SK-N-SH (cell line): ENCODE measurements around the gene SPATA18. TPM values are rescaled to one million over a fixed set of nuclear protein-coding genes. Genes with fewer than 3 reads are reported as not detected.

Experiments
- CTCF ChIA-PET: fragments of 300-600, 350-600 bp; formaldehyde crosslinking; extraction: SDS; loops from one replicate; lab custom pipeline; 2021; lab: Yijun Ruan, JAX
- POLR2A ChIA-PET: fragments of 350-600 bp; sonication (Branson Sonifier 250); formaldehyde crosslinking; extraction: SDS; loops from one replicate; lab custom pipeline; 2020; ENCODE audit warnings: antibody characterized with exemption, inconsistent platforms; lab: Yijun Ruan, JAX
- DNase-seq: peaks from one replicate; pipeline ENCODE4 v3.0.0; 2012
- H2AFZ ChIP-seq: fragments of 200-600 bp; sonication (generic); 2 replicates; pipeline ENCODE4 v1.8.1; 2016; ENCODE audit warnings: antibody characterized with exemption, mild to moderate bottlenecking, low read depth
- H3F3A ChIP-seq: fragments of 200-600 bp; sonication (generic); replicated peaks from 2 replicates; pipeline ENCODE3; 2016; ENCODE audit warnings: antibody characterized with exemption, mild to moderate bottlenecking; ENCODE audit not compliant: insufficient read depth
- H3K27ac ChIP-seq, 2 experiments: fragments of 200-500 bp in 1 of 2; fragments of 200-600 bp in 1 of 2; sonication (Bioruptor generic) in 1 of 2; sonication (generic), shearing (Covaris generic) in 1 of 2; 2 replicates each; pipeline versions ENCODE4 v1.5.1 to v1.6.1; 2014 to 2016; ENCODE audit warnings: low read depth in 2 of 2, inconsistent platforms in 1 of 2, low read length in 1 of 2, mild to moderate bottlenecking in 1 of 2, mixed read lengths in 1 of 2
- H3K27me3 ChIP-seq: fragments of 200-600 bp; sonication (generic), shearing (Covaris generic); 2 replicates; pipeline ENCODE4 v1.6.1; 2016; ENCODE audit warnings: mixed run types; ENCODE audit not compliant: insufficient read depth
- H3K36me3 ChIP-seq, 2 experiments: fragments of 200-500 bp in 1 of 2; fragments of 200-600 bp in 1 of 2; sonication (Bioruptor generic) in 1 of 2; sonication (generic) in 1 of 2; replicated peaks in 1 of 2; 2 replicates each; pipeline versions ENCODE3 to v1.5.1; 2014 to 2016; ENCODE audit warnings: low read length in 1 of 2, mild to moderate bottlenecking in 1 of 2; ENCODE audit not compliant: insufficient read depth in 2 of 2, control insufficient read depth in 1 of 2
- H3K4me1 ChIP-seq, 2 experiments: fragments of 200-500 bp in 1 of 2; fragments of 200-600 bp in 1 of 2; sonication (Bioruptor generic) in 1 of 2; sonication (generic), shearing (Covaris generic) in 1 of 2; 2 replicates each; pipeline versions ENCODE4 v1.5.1 to v1.6.1; 2014 to 2016; ENCODE audit warnings: low read depth in 1 of 2, low read length in 1 of 2, mixed run types in 1 of 2; ENCODE audit not compliant: insufficient read depth in 2 of 2, control insufficient read depth in 1 of 2
- H3K4me2 ChIP-seq: fragments of 200-600 bp; sonication (generic), shearing (Covaris generic); 2 replicates; pipeline ENCODE4 v1.6.1; 2017; ENCODE audit warnings: mixed run types
- H3K4me3 ChIP-seq, 2 experiments: fragments of 200-500 bp in 1 of 2; fragments of 200-600 bp in 1 of 2; sonication (Bioruptor generic) in 1 of 2; sonication (generic), shearing (Covaris generic) in 1 of 2; 2 replicates each; pipeline versions ENCODE4 v1.5.1 to v1.8.1; 2014 to 2016; ENCODE audit warnings: low read depth in 2 of 2, inconsistent platforms in 1 of 2, low read length in 1 of 2, mild to moderate bottlenecking in 1 of 2, mixed read lengths in 1 of 2, moderate library complexity in 1 of 2
- H3K79me2 ChIP-seq: fragments of 200-600 bp; sonication (generic); 2 replicates; pipeline ENCODE4 v1.8.1; 2017; ENCODE audit warnings: mild to moderate bottlenecking; ENCODE audit not compliant: insufficient read depth
- H3K9ac ChIP-seq: fragments of 200-600 bp; sonication (generic); 2 replicates; pipeline ENCODE4 v1.6.1; 2017; ENCODE audit warnings: mixed run types
- H3K9me2 ChIP-seq: fragments of 200-600 bp; sonication (generic); 2 replicates; pipeline ENCODE4 v1.6.1; 2017; ENCODE audit warnings: mixed run types
- H3K9me3 ChIP-seq: fragments of 200-600 bp; sonication (generic); 2 replicates; pipeline ENCODE4 v1.6.1; 2017; ENCODE audit warnings: mixed run types, mild to moderate bottlenecking, moderate library complexity
- H4K20me1 ChIP-seq: fragments of 200-600 bp; sonication (generic); 2 replicates; pipeline ENCODE4 v1.6.1; 2017; ENCODE audit warnings: mild to moderate bottlenecking, mixed run types; ENCODE audit not compliant: insufficient read depth
- CHD2 ChIP-seq: fragments of 150-350 bp; IDR thresholded peaks from 2 replicates; pipeline ENCODE4 v1.6.1; 2018; ENCODE audit warnings: low read length; ENCODE audit not compliant: partially characterized antibody
- EZH2phosphoT487 ChIP-seq: fragments of 200-600 bp; sonication (generic); IDR thresholded peaks from 2 replicates; pipeline ENCODE4 v1.6.1; 2017; ENCODE audit warnings: low read depth, mixed run types, mild to moderate bottlenecking, antibody characterized with exemption, moderate library complexity, borderline replicate concordance
- FOSL2 ChIP-seq: IDR thresholded peaks from 2 replicates; pipeline ENCODE4 v1.4.0; 2012; ENCODE audit warnings: low read depth, mild to moderate bottlenecking, moderate library complexity, borderline replicate concordance
- FOXJ3 ChIP-seq: sonication (generic); formaldehyde crosslinking; IDR thresholded peaks from 2 replicates; pipeline ENCODE4 v1.5.1; 2020; ENCODE audit warnings: mild to moderate bottlenecking, missing genetic modification reagents
- NRF1 ChIP-seq: IDR thresholded peaks from 2 replicates; pipeline ENCODE4 v1.6.1; 2012; ENCODE audit warnings: low read depth, mild to moderate bottlenecking, low read length
- PBX3 ChIP-seq: IDR thresholded peaks from 2 replicates; pipeline ENCODE4; 2012
- POLR2AphosphoS5 ChIP-seq: IDR thresholded peaks from 2 replicates; pipeline ENCODE4 v1.6.1; 2012; ENCODE audit warnings: low read depth, low read length
- REST ChIP-seq: IDR thresholded peaks from 2 replicates; pipeline ENCODE4 v1.6.1; 2012; ENCODE audit warnings: mild to moderate bottlenecking, low read depth, low read length, moderate library complexity
- RXRA ChIP-seq: IDR thresholded peaks from 2 replicates; pipeline ENCODE4 v1.4.0; 2012; ENCODE audit warnings: low read depth, mild to moderate bottlenecking, borderline replicate concordance
- TAF1 ChIP-seq: IDR thresholded peaks from 2 replicates; pipeline ENCODE4 v1.6.1; 2012; ENCODE audit warnings: low read depth, mild to moderate bottlenecking, low read length, moderate library complexity, borderline replicate concordance
- TEAD4 ChIP-seq: IDR thresholded peaks from 2 replicates; pipeline ENCODE4 v1.4.0; 2012; ENCODE audit warnings: mild to moderate bottlenecking, borderline replicate concordance; ENCODE audit not compliant: insufficient read depth
- WGBS: methylation state at CpG from one replicate; pipeline ENCODE4 v1.1.6; 2017; ENCODE audit warnings: low lambda C conversion rate; 5-methylcytosine and 5-hydroxymethylcytosine counted together
- polyA plus RNA-seq, 3 experiments: library from polyadenylated mRNA; depleted of rRNA; stranded (reverse); fragments of >200 nt; gene quantifications; 2 replicates each; pipeline ENCODE4 v1.2.3, GENCODE V29; 2012
- TF ChIP-seq, protein P1 (sequence below): IDR thresholded peaks from 2 replicates; pipeline ENCODE4 v1.4.0; 2012; ENCODE audit warnings: low read depth, borderline replicate concordance

SPATA18 gene
- polyA plus RNA-seq, 1 of the 3 experiments (the other 2 are of a cell fraction), result 1.2 TPM

DNA sequence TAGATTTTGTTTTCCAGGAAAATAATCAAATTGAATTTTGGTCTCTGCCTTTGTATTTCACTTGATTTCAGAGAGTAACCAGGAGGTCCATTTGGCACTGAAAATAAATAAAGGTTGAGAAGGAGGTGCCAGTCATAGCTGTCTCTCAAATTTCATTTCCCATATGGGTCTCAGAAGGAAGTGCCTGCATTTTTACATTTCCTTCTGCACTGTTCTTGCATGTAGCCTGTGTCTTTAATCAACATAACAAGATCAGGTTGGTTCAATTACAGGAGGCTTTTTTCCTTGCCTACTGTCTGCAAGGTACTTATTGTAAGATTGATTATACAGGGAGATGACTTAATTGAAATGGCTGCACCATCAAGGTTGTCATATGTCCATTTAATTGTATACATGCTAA lies 46.7 kb upstream of the SPATA18 start (continued):
- TF ChIP-seq REST, result no peak
- TF ChIP-seq FOSL2, result no peak
- no peak for TF ChIP-seq CHD2

DNA sequence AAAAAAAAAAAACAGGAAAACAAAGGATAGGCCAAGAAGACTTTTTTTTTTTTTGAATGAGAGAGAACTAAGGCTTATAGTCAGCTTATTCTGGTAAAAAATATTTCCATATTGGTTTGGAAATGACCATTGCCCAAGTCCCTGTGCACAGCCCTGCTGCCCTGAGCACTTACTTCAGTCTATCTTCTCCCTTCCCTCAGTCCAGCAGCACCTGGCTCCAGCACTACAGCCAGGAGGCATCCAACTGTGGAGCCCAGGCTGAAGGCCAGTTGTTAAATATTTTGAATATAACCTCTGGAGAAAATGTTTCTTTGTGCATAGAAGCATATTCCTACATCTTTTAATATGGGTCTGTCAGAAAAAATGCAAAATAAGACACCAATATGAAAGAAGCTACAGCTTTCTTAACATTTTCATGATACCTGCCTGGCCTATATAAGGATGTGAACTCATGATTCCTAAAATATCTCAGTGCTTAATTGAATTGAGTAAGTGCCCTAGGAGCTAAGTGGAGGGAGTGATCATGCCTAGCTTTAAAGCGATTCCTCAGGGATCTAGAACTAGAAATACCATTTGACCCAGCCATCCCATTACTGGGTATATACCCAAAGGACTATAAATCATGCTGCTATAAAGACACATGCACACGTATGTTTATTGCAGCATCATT lies 45.4 kb upstream of the SPATA18 start:
- Histone ChIP-seq H3K9me2 (no peaks in the 10 kb centered on the region), H2AFZ (no peak overlapping the region)
- CTCF ChIA-PET, result no interaction called here

More for the DNA sequence above, 45.4 kb upstream of the SPATA18 start:
- Histone ChIP-seq H4K20me1 (no peaks in the 10 kb centered on the region), H3K4me1 (no peaks in the 10 kb centered on the region), H3K36me3 (peaks cover 0 to 7% of the 10 kb centered on the region in 2 experiments), H3K79me2 (no peaks in the 10 kb centered on the region), H3K4me3 (no peak overlapping the region), H3K27me3 (no peaks in the 10 kb centered on the region)
- no peak for DNase-seq
- WGBS, result 80% methylated on average over 1 of the region's 2 CpGs
- TF ChIP-seq RXRA (no peak), POLR2AphosphoS5 (no peak), TAF1 (no peak), CHD2 (no peak), NRF1 (no peak), PBX3 (no peak), FOXJ3 (no peak), EZH2phosphoT487 (no peak), TEAD4 (no peak)
- TF ChIP-seq, protein P1, sequence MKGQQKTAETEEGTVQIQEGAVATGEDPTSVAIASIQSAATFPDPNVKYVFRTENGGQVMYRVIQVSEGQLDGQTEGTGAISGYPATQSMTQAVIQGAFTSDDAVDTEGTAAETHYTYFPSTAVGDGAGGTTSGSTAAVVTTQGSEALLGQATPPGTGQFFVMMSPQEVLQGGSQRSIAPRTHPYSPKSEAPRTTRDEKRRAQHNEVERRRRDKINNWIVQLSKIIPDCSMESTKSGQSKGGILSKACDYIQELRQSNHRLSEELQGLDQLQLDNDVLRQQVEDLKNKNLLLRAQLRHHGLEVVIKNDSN, result no peak
- TF ChIP-seq, all 33 proteins: peak for 0
- H3F3A ChIP-seq, result no peaks in the 10 kb centered on the region
- H3K9ac ChIP-seq, result no peak overlapping the region
- H3K27ac ChIP-seq, result no peak overlapping the region
- H3K4me2 ChIP-seq, result no peak overlapping the region
- no peaks in the 10 kb centered on the region for H3K9me3 ChIP-seq
- POLR2A ChIA-PET, result no interaction called here
